HG02610 (cell line): ENCODE measurements around the gene WFIKKN1.
A peak's percentile ranks its signal among the peaks of the same experiment; 100 is the strongest.

Experiments used
- ATAC-seq: cut with Tn5 transposase; IDR thresholded peaks from one replicate; pipeline ENCODE4 v1.9.1; 2021; ENCODE audit warnings: mild to moderate bottlenecking, moderate library complexity; ENCODE audit not compliant: unreplicated experiment

The WFIKKN1 gene

DNA sequence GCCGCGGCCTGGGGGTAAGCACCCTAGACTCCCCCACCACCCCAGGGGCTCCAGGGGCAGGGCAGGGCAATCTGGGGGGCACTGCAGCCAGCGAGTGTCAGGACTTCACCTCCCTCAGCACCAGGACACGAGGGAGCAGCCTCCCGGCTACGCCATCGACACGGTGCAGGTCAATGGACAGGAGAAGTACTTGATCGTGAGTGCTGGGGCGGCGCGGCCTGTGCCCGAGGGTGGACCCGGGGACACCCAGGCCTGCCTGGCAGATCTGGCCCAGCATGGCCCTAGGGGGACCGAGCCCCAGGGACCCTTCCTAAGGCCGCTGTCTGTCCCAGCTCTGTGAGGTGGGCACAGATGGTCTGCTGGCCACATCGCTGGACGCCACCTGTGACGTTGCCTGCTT lies 41.6 kb downstream of the WFIKKN1 start:
- no peak for ATAC-seq

DNA sequence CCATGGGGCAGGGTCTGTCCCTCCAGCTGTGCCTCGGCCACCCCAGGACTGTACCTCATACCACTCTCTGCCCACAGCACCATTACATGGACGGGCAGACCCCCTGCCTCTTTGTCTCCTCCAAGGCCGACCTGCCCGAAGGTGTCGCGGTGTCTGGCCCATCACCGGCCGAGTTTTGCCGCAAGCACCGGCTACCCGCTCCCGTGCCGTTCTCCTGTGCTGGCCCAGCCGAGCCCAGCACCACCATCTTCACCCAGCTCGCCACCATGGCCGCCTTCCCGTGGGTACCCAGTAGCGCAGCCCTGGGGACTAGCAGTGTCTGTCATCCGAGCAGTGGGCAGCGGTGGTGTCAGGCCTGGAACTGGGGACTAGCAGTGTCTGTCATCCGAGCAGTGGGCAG lies 42.1 kb downstream of the WFIKKN1 start:
- ATAC-seq: no peak

DNA sequence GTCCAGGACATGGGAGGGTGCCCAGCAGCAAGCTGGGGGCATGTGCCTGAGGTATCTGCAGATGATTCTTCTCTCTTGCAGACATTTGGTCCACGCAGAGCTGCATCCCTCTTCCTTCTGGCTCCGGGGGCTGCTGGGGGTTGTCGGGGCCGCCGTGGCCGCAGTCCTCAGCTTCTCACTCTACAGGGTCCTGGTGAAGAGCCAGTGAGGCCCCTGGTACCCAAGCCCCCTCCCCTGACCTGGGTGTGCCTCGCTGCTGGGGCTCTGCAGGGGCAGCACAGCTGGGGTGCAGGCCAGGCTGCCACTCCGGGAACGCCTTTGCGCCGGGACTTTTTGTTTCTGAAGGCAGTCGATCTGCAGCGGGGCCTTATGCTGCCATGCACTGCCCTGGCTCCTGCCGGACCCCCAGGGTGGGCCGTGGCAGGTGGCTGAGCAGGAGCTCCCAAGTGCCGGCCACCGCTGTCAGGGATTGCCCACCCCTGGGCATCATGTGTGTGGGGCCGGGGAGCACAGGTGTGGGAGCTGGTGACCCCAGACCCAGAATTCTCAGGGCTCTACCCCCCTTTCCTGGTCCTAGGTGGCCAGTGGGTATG lies 42.7 kb downstream of the WFIKKN1 start:
- ATAC-seq: no peak

DNA sequence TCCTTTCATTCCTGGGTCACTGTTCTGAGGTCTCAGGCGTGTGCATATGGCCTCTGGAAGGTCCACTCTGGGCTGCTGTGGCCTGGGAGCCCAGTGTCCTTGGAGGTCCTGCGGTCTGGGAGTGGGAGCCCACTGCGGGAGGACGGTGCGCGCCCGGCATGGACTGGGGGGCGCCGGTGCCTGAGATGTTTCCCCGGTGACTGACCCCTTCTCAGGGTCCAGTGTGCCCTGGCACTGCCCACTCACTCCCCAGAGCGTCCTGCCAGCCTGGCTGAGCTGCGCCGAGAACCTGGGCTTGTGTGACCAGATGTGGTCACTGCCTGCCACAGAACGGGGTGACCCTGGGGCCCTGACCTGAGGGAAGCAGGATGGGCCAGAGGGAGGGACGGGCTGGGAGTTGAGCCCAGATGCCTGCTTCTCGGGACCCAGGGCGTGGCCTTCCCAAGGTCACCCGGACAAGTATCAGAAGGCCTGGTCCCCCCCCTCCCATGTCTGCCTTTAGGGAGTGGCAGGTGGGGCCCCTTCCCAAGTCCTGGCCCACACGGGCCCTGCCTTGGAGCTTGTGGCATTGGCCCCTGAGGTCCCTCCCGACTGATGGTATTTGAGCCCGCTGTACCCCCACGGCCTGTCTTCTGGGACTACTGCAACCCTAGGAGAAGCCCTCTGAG lies 43.6 kb downstream of the WFIKKN1 start:
- no peak for ATAC-seq

DNA sequence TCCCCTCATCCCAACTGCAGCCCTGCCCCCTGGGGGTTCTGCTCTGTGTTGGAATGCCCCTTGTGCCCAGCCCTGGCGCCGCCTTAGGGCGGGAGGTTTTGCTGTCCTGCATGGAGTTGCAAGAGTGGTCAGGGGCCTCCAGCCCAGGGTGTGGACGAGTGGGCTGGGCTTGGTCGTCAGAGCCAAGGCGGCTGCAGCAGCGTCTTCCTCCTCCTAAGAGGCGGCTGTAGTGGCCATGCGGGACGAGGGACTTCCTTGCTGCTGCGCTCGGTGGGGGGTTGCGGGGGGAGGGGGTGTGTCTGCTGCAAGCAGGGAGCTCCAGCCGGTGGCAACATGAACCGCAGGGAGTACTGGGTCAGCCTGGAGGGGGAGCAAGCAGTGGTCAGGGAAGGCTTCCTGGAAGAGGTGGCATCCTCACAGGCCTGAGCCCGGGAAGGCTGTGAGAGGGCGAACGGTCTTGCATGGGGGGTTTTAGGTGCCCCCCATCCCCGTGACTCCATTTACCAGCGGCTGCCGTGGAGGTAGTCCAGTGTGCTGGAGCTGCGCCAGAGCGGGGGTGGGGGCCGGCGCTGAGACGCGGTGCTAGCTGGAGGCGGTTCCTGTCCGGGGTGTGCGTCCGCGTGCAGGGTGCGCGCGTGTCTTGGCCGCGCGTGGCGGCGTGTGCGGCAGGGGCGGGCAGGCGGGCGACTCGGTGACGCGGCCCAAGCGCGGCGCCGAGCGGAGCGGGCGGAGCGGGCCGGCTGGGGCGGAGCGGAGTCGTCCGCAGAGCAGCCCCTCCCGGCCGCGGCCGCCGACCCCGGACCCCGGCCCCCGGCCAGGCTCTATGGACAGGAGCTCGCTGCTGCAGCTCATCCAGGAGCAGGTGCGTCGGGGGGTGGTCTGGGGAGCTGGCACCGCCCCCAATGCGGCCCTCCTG lies 44.4 kb downstream of the WFIKKN1 start, which contains the start of gene RHBDL1:
TSS of gene RHBDL1 (plus strand) at position 704 of the 916 bp plus-strand sequence. CDS start at position 824, 120 bp downstream.
- no peak for ATAC-seq

DNA sequence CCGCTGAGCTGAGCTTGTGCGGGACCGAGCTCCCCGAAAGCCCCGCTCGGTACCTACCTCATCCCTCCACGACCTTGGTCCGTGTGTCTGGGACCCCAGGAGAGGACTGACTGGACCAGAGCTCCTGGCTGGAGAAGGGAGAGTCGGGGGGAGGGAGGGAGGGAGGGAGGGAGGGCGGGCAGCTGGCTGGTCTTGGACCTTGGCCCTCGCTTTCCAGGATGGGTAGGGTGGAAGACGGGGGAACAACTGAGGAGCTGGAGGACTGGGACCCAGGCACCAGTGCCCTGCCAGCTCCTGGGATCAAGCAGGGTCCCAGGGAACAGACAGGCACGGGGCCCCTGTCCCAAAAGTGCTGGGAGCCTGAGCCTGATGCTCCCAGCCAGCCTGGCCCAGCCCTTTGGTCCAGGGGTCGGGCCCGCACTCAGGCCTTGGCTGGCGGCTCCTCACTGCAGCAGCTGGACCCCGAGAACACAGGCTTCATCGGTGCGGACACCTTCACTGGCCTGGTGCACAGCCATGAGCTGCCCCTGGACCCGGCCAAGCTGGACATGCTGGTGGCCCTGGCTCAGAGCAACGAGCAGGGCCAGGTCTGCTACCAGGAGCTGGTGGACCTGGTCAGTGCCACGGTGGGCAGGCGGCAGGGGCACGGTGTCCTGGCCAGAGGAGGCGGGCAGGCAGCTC lies 45.2 kb downstream of the WFIKKN1 start:
- ATAC-seq: no peak

DNA sequence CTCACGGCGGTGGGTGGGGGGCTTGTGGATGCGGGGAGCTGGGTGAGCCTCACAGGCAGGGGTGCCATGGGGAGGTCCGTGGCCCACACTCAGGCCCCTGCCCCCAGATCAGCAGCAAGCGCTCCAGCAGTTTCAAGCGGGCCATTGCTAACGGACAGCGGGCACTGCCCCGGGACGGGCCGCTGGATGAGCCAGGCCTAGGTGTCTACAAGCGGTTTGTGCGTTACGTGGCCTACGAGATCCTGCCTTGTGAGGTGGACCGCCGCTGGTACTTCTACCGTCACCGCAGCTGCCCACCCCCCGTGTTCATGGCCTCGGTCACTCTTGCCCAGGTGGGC lies 45.7 kb downstream of the WFIKKN1 start:
- no peak for ATAC-seq

DNA sequence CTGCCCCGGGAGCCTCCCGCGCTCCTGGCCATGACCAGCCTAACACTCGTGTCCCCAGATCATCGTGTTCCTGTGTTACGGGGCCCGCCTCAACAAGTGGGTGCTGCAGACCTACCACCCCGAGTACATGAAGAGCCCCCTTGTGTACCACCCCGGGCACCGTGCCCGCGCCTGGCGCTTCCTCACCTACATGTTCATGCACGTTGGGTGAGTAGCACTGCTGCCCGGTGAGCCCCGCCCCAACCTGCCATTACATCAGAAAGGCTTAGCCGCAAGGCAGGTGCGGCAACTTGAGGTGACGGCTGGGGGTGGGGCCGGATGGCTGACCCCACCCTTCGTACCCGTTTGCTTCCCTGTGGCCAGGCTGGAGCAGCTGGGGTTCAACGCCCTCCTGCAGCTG lies 46.1 kb downstream of the WFIKKN1 start:
- no peak for ATAC-seq

DNA sequence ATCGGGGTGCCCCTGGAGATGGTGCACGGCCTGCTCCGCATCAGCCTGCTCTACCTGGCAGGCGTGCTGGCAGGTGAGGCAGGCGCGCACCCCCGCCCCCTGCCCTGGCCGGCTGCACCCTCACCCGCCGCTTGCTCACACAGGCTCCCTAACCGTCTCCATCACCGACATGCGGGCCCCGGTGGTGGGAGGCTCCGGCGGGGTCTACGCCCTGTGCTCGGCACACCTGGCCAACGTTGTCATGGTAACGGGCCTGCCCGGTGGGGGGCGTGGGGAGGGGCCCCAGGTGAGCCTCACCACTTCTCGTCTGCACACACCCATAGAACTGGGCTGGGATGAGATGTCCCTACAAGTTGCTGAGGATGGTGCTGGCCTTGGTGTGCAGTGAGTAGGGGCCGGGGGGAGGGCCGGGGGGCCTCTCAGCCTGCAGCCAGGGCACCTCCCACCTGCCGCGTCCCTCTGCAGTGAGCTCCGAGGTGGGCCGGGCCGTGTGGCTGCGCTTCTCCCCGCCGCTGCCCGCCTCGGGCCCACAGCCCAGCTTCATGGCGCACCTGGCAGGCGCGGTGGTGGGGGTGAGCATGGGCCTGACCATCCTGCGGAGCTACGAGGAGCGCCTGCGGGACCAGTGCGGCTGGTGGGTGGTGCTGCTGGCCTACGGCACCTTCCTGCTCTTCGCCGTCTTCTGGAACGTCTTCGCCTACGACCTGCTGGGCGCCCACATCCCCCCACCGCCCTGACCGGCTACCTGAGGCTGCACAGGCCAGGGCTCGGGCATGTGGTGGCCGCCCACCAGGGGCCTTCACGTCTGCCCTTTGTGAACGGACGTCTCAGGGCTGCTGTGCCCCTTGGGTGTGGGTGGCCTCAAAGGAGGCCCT lies 46.8 kb downstream of the WFIKKN1 start:
- ATAC-seq: no peak

DNA sequence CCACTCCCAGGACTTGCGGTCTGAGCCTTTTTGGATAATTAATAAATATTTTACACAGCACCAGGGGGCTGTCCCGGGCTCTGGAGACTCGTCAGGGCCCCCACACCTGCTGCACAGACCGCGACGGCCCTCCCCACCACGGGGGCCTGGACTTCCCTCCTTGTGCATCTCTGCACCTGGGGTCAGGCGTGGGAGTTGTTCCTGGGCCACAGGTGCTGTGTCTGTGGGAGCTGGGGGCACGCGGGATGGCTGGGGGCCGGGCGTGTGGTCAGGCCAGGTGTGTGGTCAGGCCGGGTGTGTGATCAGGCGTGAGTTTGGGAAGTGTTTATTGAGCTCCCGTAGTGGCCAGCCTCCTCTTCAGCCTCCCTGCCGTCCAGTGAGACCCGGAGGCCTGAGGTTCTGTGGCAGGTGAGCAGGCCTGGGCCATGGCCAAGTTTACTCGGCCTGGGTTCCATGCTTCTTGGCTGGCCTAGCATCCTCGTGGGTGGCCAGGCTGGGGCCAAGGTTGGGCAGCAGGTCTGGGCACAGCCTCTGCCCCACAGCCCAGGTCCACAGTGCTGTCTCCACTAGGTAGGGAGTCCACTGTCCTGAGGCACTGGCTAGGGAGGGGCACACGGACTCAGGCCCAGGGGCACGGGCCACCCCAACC lies 47.5 kb downstream of the WFIKKN1 start:
- ATAC-seq: no peak

DNA sequence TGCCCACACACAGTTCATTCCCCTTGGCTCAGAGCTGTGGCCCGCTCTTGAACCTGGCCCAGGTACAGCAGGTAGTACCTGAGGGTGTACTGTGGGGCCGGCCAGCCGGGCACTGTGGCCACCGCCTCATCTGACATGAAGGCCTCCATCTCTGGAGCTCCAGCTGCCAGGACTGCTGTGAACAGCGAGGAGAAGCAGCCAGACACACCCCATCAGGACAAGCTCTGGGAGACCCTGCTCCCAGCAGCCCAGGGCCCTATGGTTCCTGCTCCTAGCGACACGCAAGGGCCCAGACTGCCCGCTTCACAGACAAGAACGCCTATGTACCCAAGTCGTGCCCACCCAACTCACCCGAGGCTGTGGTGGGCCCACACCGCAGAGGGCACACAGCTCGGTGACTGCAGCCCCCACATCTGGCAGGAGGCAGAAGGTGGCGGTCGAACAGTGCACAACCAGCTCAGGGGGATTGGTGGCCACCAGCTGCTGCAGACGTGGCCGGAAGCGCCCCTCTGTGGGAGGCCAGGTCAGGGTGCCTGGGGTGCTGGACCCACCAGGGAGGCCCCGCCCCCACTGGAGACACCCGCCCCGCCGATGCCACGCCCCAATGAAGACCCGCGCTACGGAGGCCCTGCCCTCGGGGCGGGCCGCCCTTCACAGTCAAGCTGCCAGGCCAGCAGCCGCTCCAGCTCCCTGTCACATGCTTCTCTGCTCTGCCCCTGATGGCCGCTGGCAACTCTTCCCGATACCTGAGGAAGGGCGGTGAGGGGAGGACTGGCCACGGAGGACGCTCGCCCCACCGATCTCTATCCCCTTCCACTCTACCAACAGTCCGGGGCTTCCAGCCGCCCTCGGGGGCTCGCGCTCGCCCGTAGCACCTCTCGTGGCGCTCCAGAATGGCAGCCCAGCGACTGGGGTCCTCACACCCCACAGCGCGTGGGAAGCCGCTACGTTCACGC lies 48.4 kb downstream of the WFIKKN1 start:
- no peak for ATAC-seq

DNA sequence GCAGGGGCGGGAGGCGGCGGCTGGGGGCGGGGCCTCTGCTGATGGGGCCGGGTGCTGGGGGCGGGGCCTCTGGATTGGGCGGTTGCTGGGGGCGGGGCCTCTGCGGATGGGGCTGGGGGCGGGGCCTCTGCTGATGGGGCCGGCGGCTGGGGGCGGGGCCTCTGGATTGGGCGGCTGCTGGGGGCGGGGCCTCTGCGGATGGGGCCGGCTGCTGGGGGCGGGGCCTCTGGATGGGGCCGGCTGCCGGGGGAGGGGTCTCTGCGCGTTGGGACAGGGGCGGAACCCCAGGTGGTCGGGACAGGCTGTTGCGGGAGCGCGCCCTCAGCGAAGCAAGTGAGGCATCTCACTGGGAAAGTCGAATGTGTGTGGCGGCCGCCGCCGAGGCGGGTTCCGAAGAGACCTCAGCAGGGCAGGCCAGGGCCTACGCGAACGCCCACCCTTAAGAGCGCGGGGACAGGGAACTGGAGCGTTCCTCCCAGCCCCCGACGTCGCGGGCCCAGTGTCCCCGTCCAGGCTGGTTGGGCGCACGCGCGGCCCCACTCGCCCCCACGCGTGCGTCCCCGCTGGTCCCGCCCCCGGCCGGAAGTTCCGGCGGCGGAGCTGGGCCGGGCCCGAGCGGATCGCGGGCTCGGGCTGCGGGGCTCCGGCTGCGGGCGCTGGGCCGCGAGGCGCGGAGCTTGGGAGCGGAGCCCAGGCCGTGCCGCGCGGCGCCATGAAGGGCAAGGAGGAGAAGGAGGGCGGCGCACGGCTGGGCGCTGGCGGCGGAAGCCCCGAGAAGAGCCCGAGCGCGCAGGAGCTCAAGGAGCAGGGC lies 49.2 kb downstream of the WFIKKN1 start, which contains the start of gene STUB1:
TSS of gene STUB1 (plus strand) at position 597 of the 811 bp plus-strand sequence. CDS start at position 713, 116 bp downstream.
- peak; percentile 34 for ATAC-seq

DNA sequence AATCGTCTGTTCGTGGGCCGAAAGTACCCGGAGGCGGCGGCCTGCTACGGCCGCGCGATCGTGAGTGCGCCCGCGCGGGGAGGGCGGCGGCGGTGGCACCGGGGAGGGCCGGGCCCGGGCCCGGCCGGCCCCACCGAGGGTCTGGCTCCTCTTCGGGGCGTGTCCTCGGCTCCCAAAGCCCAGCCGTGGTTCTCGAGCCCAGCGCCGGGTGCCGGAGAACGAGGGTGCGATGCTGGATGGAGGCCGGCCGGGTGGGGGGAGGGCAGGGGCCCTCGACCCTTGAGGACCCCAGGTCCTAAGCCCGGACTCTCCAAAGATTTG lies 49.8 kb downstream of the WFIKKN1 start:
- no peak for ATAC-seq

DNA sequence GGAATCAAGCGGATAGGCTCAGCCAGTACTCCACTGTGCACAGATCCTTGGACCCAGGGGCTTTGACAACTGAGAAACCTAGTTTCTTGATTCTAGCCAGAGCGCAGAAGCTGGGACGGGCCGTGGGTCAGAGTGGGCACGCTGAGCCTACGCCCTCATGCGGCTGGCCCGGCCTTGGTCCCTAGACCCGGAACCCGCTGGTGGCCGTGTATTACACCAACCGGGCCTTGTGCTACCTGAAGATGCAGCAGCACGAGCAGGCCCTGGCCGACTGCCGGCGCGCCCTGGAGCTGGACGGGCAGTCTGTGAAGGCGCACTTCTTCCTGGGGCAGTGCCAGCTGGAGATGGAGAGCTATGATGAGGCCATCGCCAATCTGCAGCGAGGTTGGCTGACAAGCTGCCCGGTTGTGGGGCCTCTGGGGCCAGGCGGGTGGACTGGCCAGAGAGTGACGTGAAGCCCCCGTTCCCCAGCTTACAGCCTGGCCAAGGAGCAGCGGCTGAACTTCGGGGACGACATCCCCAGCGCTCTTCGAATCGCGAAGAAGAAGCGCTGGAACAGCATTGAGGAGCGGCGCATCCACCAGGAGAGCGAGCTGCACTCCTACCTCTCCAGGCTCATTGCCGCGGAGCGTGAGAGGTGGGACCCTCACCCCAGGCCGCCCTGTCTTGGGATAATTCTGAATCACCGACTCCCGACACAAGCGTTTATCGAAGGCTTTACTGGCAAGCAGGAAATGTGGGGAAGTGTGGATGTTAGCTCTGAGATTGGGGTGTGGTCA lies 50.4 kb downstream of the WFIKKN1 start:
- ATAC-seq: no peak

DNA sequence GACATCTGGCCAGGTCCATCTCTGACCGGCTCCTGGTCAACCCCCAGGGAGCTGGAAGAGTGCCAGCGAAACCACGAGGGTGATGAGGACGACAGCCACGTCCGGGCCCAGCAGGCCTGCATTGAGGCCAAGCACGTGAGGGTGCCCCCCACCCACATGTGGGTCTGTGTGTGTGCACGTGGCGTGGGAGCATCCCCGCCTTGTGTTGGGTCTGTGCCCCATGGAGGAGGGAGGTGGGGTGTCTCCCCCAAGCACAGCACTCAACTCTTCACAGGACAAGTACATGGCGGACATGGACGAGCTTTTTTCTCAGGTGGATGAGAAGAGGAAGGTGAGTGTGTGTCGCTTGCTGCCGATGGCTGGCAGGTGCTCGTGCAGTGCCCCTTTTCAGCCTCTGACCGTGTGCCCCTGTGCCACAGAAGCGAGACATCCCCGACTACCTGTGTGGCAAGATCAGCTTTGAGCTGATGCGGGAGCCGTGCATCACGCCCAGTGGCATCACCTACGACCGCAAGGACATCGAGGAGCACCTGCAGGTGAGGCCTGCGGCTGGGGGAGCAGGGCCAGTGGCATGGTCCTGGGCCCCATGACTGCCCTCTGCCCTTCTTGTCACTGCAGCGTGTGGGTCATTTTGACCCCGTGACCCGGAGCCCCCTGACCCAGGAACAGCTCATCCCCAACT lies 51.1 kb downstream of the WFIKKN1 start:
- ATAC-seq: no peak
